GM23248 (cell line): Measurements from ENCODE around the gene CCDC188.

Experiments used
- EZH2 ChIP-seq: fragments of 200-600 bp; sonication (generic); IDR thresholded peaks from 2 replicates; pipeline ENCODE4 v1.6.1; 2018; ENCODE audit warnings: antibody characterized with exemption, mild to moderate bottlenecking; ENCODE audit not compliant: insufficient read depth, poor library complexity, severe bottlenecking
- EZH2phosphoT487 ChIP-seq: fragments of 200-600 bp; sonication (generic); IDR thresholded peaks from 2 replicates; pipeline ENCODE4 v1.6.1; 2018; ENCODE audit warnings: antibody characterized with exemption, moderate library complexity, mild to moderate bottlenecking, low read depth; ENCODE audit not compliant: insufficient read depth

- TF ChIP-seq EZH2 (no peak), EZH2phosphoT487 (no peak)
These were observed 6.8 kb downstream of the CCDC188 start for GRCh38 chr22:20143883-20144665.
